ENCODE data around the gene RAB3C.

The RAB3C gene

GRCh38 chr5:58738336-58738735, 155.5 kb downstream of the RAB3C start:
- no peaks in the 10 kb centered on the region for H3K27me3 ChIP-seq (ENCODE audit: insufficient read depth, low read length)
- no peak overlapping the region for H3K27ac ChIP-seq (ENCODE audit: low read length)
- H3K4me3 ChIP-seq (ENCODE audit: low read length): no peak overlapping the region
- H3K9ac ChIP-seq (ENCODE audit: low read depth, low read length): no peak overlapping the region
- peaks cover 7% of the 10 kb centered on the region; the same call in 1 of the 2 replicates for H3K4me1 ChIP-seq (ENCODE audit: insufficient read depth, low read length)
- no peaks in the 10 kb centered on the region for H3K9me3 ChIP-seq (ENCODE audit: insufficient read depth, low read depth, low read length)
- no peaks in the 10 kb centered on the region for H3K36me3 ChIP-seq (ENCODE audit: insufficient read depth, low read depth, low read length)

GRCh38 chr5:58739051-58739450, 156.2 kb downstream of the RAB3C start:
- no peak overlapping the region for H3K9ac ChIP-seq (ENCODE audit: low read depth, low read length)
- peaks cover 7% of the 10 kb centered on the region; the same call in 1 of the 2 replicates for H3K4me1 ChIP-seq (ENCODE audit: insufficient read depth, low read length)
- H3K36me3 ChIP-seq (ENCODE audit: insufficient read depth, low read depth, low read length): no peaks in the 10 kb centered on the region
- no peak overlapping the region for H3K27ac ChIP-seq (ENCODE audit: low read length)
- H3K9me3 ChIP-seq (ENCODE audit: insufficient read depth, low read depth, low read length): no peaks in the 10 kb centered on the region
- H3K27me3 ChIP-seq (ENCODE audit: insufficient read depth, low read length): no peaks in the 10 kb centered on the region
- H3K4me3 ChIP-seq (ENCODE audit: low read length): no peak overlapping the region

- H3K27me3 ChIP-seq (ENCODE audit: insufficient read depth, low read length): no peaks in the 10 kb centered on the region
- no peaks in the 10 kb centered on the region for H3K36me3 ChIP-seq (ENCODE audit: insufficient read depth, low read depth, low read length)
- H3K9ac ChIP-seq (ENCODE audit: low read depth, low read length): no peak overlapping the region
- H3K9me3 ChIP-seq (ENCODE audit: insufficient read depth, low read depth, low read length): no peaks in the 10 kb centered on the region
- H3K4me1 ChIP-seq (ENCODE audit: insufficient read depth, low read length): peaks cover 7% of the 10 kb centered on the region; the same call in 1 of the 2 replicates
- no peak overlapping the region for H3K4me3 ChIP-seq (ENCODE audit: low read length)
- H3K27ac ChIP-seq (ENCODE audit: low read length): no peak overlapping the region
Measured at GRCh38 chr5:58740956-58741355, 158.1 kb downstream of the RAB3C start.

- no peaks in the 10 kb centered on the region for H3K27me3 ChIP-seq (ENCODE audit: insufficient read depth, low read length)
- H3K9me3 ChIP-seq (ENCODE audit: insufficient read depth, low read depth, low read length): no peaks in the 10 kb centered on the region
- H3K4me3 ChIP-seq (ENCODE audit: low read length): no peak overlapping the region
- H3K27ac ChIP-seq (ENCODE audit: low read length): no peak overlapping the region
- peaks cover 7% of the 10 kb centered on the region; the same call in 1 of the 2 replicates for H3K4me1 ChIP-seq (ENCODE audit: insufficient read depth, low read length)
- H3K9ac ChIP-seq (ENCODE audit: low read depth, low read length): no peak overlapping the region
- no peaks in the 10 kb centered on the region for H3K36me3 ChIP-seq (ENCODE audit: insufficient read depth, low read depth, low read length)
Measured at GRCh38 chr5:58745350-58745749, 162.5 kb downstream of the RAB3C start.

- Histone ChIP-seq H3K36me3 (ENCODE audit: insufficient read depth, low read depth, low read length) (no peaks in the 10 kb centered on the region), H3K9ac (ENCODE audit: low read depth, low read length) (no peak overlapping the region)
Measured at GRCh38 chr5:58746321-58746720, 163.4 kb downstream of the RAB3C start.

GRCh38 chr5:58750036-58750435, 167.2 kb downstream of the RAB3C start:
- H3K4me3 ChIP-seq (ENCODE audit: low read length): no peak overlapping the region
- no peaks in the 10 kb centered on the region for H3K36me3 ChIP-seq (ENCODE audit: insufficient read depth, low read depth, low read length)
- no peak overlapping the region for H3K9ac ChIP-seq (ENCODE audit: low read depth, low read length)
- no peaks in the 10 kb centered on the region; the same call in 1 of the 2 replicates for H3K4me1 ChIP-seq (ENCODE audit: insufficient read depth, low read length)
- H3K27me3 ChIP-seq (ENCODE audit: insufficient read depth, low read length): no peaks in the 10 kb centered on the region
- no peak overlapping the region for H3K27ac ChIP-seq (ENCODE audit: low read length)
- no peaks in the 10 kb centered on the region for H3K9me3 ChIP-seq (ENCODE audit: insufficient read depth, low read depth, low read length)

More at GRCh38 chr5:58746321-58746720, 163.4 kb downstream of the RAB3C start:
- Histone ChIP-seq H3K4me3 (ENCODE audit: low read length) (no peak overlapping the region), H3K27ac (ENCODE audit: low read length) (no peak overlapping the region), H3K9me3 (ENCODE audit: insufficient read depth, low read depth, low read length) (no peaks in the 10 kb centered on the region), H3K4me1 (ENCODE audit: insufficient read depth, low read length) (peaks cover 7% of the 10 kb centered on the region; the same call in 1 of the 2 replicates), H3K27me3 (ENCODE audit: insufficient read depth, low read length) (no peaks in the 10 kb centered on the region)

- Histone ChIP-seq H3K27ac (ENCODE audit: low read length) (no peak overlapping the region), H3K4me3 (ENCODE audit: low read length) (no peak overlapping the region), H3K27me3 (ENCODE audit: insufficient read depth, low read length) (no peaks in the 10 kb centered on the region), H3K4me1 (ENCODE audit: insufficient read depth, low read length) (no peaks in the 10 kb centered on the region), H3K9me3 (ENCODE audit: insufficient read depth, low read depth, low read length) (no peaks in the 10 kb centered on the region), H3K36me3 (ENCODE audit: insufficient read depth, low read depth, low read length) (no peaks in the 10 kb centered on the region), H3K9ac (ENCODE audit: low read depth, low read length) (no peak overlapping the region)
Measured at GRCh38 chr5:58751222-58751837, 168.5 kb downstream of the RAB3C start.

- Histone ChIP-seq H3K36me3 (ENCODE audit: insufficient read depth, low read depth, low read length) (no peaks in the 10 kb centered on the region), H3K4me1 (ENCODE audit: insufficient read depth, low read length) (no peaks in the 10 kb centered on the region), H3K27ac (ENCODE audit: low read length) (no peak overlapping the region), H3K9ac (ENCODE audit: low read depth, low read length) (no peak overlapping the region), H3K4me3 (ENCODE audit: low read length) (no peak overlapping the region), H3K9me3 (ENCODE audit: insufficient read depth, low read depth, low read length) (no peaks in the 10 kb centered on the region), H3K27me3 (ENCODE audit: insufficient read depth, low read length) (no peaks in the 10 kb centered on the region)
Measured at GRCh38 chr5:58752104-58752503, 169.2 kb downstream of the RAB3C start.

- Histone ChIP-seq H3K4me3 (ENCODE audit: low read length) (no peak overlapping the region), H3K36me3 (ENCODE audit: insufficient read depth, low read depth, low read length) (no peaks in the 10 kb centered on the region), H3K27me3 (ENCODE audit: insufficient read depth, low read length) (no peaks in the 10 kb centered on the region), H3K27ac (ENCODE audit: low read length) (no peak overlapping the region), H3K4me1 (ENCODE audit: insufficient read depth, low read length) (no peaks in the 10 kb centered on the region), H3K9me3 (ENCODE audit: insufficient read depth, low read depth, low read length) (no peaks in the 10 kb centered on the region), H3K9ac (ENCODE audit: low read depth, low read length) (no peak overlapping the region)
Measured at GRCh38 chr5:58753446-58753845, 170.6 kb downstream of the RAB3C start.

GRCh38 chr5:58754250-58754649, 171.4 kb downstream of the RAB3C start:
- no peaks in the 10 kb centered on the region for H3K4me1 ChIP-seq (ENCODE audit: insufficient read depth, low read length)
- H3K27me3 ChIP-seq (ENCODE audit: insufficient read depth, low read length): no peaks in the 10 kb centered on the region
- H3K9me3 ChIP-seq (ENCODE audit: insufficient read depth, low read depth, low read length): no peaks in the 10 kb centered on the region
- H3K27ac ChIP-seq (ENCODE audit: low read length): no peak overlapping the region
- H3K36me3 ChIP-seq (ENCODE audit: insufficient read depth, low read depth, low read length): no peaks in the 10 kb centered on the region
- no peak overlapping the region for H3K9ac ChIP-seq (ENCODE audit: low read depth, low read length)
- no peak overlapping the region for H3K4me3 ChIP-seq (ENCODE audit: low read length)

GRCh38 chr5:58755397-58755796, 172.5 kb downstream of the RAB3C start:
- Histone ChIP-seq H3K4me3 (ENCODE audit: low read length) (no peak overlapping the region), H3K4me1 (ENCODE audit: insufficient read depth, low read length) (no peaks in the 10 kb centered on the region), H3K9me3 (ENCODE audit: insufficient read depth, low read depth, low read length) (no peaks in the 10 kb centered on the region), H3K36me3 (ENCODE audit: insufficient read depth, low read depth, low read length) (no peaks in the 10 kb centered on the region), H3K27me3 (ENCODE audit: insufficient read depth, low read length) (no peaks in the 10 kb centered on the region), H3K27ac (ENCODE audit: low read length) (no peak overlapping the region), H3K9ac (ENCODE audit: low read depth, low read length) (no peak overlapping the region)

GRCh38 chr5:58759745-58760144, 176.9 kb downstream of the RAB3C start:
- Histone ChIP-seq H3K9ac (ENCODE audit: low read depth, low read length) (no peak overlapping the region), H3K4me3 (ENCODE audit: low read length) (no peak overlapping the region), H3K9me3 (ENCODE audit: insufficient read depth, low read depth, low read length) (no peaks in the 10 kb centered on the region), H3K27me3 (ENCODE audit: insufficient read depth, low read length) (no peaks in the 10 kb centered on the region), H3K27ac (ENCODE audit: low read length) (no peak overlapping the region), H3K4me1 (ENCODE audit: insufficient read depth, low read length) (no peaks in the 10 kb centered on the region), H3K36me3 (ENCODE audit: insufficient read depth, low read depth, low read length) (no peaks in the 10 kb centered on the region)
